ENCODE measurements around the gene CYFIP1.

CYFIP1 gene

DNA sequence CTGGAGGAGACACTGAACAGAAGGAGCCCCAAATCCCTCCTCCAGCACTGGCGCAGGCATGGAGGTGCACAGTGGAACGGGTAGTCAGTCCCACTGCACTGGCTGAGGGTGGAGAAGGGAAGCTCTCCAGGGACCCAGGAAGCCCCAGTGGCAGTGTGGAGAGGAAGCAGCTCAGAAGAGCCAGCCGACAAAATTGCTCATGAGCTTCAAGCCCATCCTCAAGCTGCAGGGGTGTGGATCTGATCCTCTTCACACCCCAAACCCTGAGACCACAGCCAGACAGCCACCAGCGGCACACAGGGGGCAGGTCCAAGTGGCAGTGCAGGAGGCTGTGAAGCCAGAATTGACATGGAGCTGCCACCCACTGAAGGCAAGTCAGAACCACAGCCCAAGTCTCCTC lies 32.1 kb downstream of the CYFIP1 start:
- no peak for DNase-seq

- no peak for DNase-seq
Observed at GRCh38 chr15:22947101-22948000, 32.8 kb downstream of the CYFIP1 start.

GRCh38 chr15:22945071-22945470 lies 35.1 kb downstream of the CYFIP1 start:
- no peak for DNase-seq

DNA sequence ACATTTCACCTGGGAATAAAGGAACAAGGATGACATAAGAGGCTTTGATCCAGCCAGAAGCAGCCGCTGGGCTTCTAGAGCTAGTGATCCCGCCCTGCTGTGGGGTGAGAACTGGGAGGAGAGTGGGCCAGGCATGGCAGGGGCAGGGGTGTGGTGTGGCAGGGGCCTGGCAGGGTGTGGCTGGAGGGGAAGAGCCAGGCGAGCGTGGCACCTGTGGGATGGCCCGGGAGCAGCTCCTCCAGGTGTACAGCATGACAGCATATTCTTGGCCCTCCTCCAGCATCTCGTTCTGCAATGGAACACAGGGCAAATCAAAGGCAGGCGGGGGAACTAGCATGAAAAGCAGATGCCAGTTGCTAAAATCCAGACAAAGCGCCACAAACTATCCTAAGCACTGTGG lies 35.5 kb downstream of the CYFIP1 start:
- DNase-seq, result no peak

- no peak for DNase-seq
Observed at GRCh38 chr15:22942877-22943276, 37.3 kb downstream of the CYFIP1 start.

DNA sequence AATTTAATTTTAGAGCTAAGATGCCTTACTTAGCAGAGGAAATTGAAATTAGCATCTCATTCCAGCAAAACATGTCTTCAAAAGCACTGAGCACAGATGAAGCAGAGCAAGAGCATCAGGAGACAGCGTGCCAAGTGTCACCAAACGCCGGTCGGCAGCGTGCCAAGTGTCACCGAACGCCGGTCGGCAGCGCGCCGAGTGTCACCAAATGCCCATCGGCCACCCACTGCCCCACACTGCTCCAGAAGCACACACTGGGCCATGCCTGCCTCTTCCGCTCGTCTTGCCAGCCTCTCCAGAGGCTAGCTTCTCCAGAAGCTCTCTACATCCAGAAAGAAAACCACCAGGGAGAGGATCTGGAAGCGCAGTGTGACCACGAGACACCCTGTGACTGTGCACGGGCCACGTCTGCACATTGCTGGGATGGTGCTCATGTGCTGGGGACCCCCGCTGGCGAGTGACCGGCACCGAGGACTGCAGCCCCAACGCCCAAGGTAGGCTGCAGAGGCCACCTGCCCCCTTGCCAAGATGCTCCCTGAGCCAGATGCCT lies 37.8 kb downstream of the CYFIP1 start:
- no peak for DNase-seq

- no peak for DNase-seq
Observed at GRCh38 chr15:22941179-22941578, 39.0 kb downstream of the CYFIP1 start.

DNA sequence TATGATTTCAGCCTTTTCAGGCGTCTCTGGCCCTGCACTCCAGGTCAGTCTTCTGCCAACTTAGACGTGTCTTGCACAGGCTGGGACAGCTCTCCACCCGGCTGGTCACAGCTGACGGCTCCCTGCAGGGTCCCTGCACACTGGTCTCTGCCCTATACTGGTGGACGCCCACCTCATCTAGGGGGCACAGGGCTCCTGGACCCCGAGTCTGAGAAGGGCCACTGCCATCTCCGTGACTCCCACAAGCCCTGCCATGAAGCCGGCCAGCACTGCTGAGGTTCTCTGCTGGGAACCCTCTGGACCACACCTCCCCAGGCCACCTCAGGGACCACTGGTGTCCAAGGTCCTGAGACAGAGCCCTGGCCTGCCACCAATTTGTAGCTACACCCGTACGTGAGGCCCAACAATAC lies 40.5 kb downstream of the CYFIP1 start:
- DNase-seq, result no peak

GRCh38 chr15:22939051-22939450 lies 41.1 kb downstream of the CYFIP1 start:
- DNase-seq, result no peak

- DNase-seq, result no peak
Observed at GRCh38 chr15:22936577-22937472, 43.3 kb downstream of the CYFIP1 start.

DNA sequence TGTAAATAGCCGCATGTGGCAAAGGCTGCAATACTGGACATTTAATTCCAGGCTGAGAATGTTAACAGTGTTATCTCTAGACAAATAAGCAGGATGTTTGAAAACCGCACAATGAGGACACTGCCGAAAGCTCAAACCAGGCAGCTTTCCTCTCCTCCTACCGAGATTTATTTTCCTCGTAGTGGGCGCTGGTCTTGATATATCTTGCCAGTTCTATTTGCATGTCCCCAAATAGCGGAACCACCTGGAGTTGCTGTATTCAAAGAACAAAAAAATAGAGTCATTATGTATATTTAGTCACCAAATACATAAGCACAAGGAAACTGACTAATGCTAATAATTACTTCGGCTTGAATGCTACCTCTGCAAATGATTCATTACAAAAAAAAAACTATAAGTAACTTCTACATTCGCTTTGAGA lies 46.5 kb downstream of the CYFIP1 start:
- DNase-seq, result no peak

- DNase-seq, result no peak
Observed at GRCh38 chr15:22931784-22932536, 48.2 kb downstream of the CYFIP1 start.

DNA sequence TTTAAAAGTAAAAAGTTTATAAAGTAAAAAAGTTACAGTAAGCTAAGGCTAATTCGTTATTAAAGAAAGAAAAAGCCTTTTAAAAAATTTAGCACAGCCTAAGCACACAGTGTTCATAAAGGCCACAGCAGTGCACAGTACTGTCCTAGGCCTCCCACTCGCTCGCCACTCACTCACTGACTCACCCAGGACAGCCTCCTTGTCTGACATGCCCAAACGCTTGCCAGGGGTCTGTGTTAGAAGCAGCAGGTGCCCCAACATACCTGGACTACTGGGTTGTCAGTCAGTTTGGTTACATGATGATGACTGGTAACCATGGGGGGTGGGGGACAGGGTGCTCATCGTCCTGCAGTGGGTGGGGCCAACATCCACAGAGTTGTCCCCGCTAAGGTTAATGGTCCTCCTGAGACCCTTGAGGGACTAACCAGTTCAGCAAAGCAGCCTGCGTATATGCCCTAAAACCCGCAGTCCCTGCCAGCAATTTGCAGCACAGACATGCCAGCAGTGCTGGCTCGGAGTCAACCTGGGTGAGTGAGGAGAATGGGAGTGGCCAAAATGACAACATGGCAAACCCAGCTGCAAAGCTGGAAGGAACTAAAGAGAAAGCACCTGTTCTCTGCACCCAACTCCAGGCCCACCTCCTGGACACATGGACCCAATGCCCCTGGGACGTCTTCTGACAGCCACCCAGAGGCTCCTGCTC lies 49.2 kb downstream of the CYFIP1 start:
- no peak for DNase-seq

DNA sequence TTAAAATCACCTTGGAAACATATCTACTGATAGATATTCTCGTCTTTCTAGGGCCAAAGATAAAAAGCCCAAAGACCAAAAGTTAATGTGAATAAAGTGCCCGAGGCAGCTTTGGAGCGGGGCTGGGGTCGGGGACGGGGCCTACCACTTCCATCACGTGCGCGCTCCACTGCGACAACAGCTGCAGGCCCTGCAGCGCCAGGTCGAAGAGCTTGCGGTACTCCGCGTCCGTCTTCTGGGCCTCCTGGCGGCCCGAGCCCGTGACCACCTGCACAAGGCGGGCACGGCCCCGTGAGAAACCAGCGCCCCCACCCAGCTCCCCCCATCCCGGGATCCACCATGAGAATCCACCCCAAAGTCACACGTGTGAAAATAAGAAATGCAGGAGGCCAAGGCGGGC lies 52.4 kb downstream of the CYFIP1 start:
- no peak for DNase-seq

DNA sequence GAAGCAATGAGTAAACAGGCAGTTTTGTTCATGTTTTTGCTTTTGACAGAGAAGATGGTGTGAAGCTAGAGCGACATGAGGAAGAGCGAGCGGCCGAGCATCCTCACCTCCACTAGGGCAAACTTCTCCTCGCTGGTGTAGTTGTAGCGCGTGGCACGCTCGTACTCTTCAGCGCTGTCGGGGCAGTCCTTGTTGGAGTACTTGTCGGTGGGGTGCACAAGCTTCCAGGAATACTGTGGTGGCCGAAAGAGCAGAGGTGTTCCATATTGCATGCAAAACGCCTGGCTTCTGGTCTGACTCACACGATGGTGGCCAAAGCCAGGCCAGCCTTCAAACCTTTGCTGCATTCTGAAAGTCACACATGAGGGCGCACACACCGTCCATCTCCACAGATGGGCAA lies 54.3 kb downstream of the CYFIP1 start:
- no peak for DNase-seq

DNA sequence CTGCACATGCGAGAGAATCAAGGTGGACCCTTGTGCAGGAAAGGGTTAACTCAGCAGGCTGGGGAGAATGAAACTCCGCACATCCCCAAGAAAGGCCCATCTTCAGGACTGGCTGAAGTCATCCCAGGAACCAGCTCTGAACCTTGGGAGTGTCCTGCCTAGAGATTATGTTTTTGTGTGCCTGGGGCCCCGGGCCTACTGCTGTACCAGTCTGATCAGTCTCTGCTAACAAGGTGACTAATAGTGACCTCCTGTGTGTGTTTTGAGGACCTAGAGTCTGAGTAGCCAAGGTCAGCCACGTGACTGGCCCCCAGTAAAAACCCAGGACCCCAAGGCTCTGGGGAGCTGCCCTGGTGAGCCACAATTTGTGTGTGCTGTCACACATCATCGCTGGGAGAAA lies 58.2 kb downstream of the CYFIP1 start:
- no peak for DNase-seq

- DNase-seq, result no peak
Observed at GRCh38 chr15:22919171-22919570, 61.0 kb downstream of the CYFIP1 start.

GRCh38 chr15:22918596-22919140 lies 61.5 kb downstream of the CYFIP1 start:
- DNase-seq, result no peak

- no peak for DNase-seq
Observed at GRCh38 chr15:22918056-22918455, 62.1 kb downstream of the CYFIP1 start.

GRCh38 chr15:22917556-22917955 lies 62.6 kb downstream of the CYFIP1 start:
- no peak for DNase-seq

- DNase-seq, result no peak
Observed at GRCh38 chr15:22916606-22917350, 63.4 kb downstream of the CYFIP1 start.
